CD4-positive, alpha-beta T cell treated with Interleukin-21 for 1 hour (primary cell): ENCODE data around the gene BLOC1S4.

Experiments
- DNase-seq: peaks from one replicate; pipeline ENCODE4 v3.0.0-alpha.2; 2020

Gene BLOC1S4

DNA sequence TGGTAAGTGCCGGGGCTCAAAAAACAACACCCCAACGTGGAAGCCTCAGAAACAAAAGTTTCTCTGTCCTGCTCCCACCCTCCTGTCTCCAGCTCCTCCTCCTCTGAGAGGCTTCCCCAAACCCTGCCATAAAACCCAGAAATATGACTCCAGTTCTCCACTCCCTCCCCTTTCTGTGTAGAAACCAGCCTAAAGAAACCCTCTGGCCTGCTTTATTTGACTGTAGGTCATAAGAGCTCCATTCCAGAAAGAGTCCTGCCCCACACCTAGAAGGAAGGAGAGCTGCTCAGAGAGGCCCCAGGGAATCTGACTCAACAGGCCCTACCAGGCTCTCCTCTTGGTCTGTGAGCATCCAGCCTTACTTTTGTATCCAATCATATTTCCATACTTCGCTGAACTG is 23.2 kb upstream of the BLOC1S4 start:
- DNase-seq: no peak

DNA sequence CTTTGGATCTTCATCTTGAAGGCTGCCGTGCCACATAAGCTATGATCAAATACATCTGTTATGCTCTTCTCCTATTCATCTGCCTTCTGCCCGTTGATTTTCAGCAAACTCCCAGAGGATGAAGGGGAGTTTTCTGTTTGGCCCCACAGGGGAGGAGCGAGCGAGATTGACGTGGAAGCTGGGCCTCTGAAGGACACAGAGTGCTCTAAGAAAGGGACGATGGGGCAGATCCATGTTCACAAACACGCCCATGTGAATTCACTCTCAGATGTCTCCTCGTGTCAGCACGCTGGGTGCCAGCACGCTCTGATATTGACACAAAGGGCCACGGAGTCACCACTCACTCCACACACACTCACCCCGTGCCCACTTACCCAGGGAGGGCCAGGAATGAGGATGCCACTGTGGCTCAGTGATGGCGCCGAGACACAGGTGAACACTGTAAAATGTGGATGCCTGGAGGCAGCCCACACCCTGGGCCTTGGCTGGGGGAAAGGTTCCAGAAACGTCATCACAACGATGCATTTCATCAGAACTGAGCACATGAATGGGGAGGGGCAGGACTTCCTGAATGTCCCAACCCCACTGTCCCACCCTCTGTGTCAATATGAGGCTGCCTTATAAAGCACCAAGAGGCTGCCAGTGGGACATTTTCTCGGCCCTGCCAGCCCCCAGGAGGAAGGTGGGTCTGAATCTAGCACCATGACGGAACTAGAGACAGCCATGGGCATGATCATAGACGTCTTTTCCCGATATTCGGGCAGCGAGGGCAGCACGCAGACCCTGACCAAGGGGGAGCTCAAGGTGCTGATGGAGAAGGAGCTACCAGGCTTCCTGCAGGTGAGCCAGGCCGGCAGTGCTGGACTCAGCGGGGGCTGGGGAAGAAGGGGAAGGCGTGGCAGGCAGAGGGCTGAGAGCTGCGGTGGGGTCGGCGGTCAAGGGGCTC is 22.5 kb upstream of the BLOC1S4 start, which contains the start of gene S100P:
TSS of gene S100P (plus strand) at position 648 of the 946 bp plus-strand sequence. CDS start at position 703, 55 bp downstream.
- DNase-seq: no peak

DNA sequence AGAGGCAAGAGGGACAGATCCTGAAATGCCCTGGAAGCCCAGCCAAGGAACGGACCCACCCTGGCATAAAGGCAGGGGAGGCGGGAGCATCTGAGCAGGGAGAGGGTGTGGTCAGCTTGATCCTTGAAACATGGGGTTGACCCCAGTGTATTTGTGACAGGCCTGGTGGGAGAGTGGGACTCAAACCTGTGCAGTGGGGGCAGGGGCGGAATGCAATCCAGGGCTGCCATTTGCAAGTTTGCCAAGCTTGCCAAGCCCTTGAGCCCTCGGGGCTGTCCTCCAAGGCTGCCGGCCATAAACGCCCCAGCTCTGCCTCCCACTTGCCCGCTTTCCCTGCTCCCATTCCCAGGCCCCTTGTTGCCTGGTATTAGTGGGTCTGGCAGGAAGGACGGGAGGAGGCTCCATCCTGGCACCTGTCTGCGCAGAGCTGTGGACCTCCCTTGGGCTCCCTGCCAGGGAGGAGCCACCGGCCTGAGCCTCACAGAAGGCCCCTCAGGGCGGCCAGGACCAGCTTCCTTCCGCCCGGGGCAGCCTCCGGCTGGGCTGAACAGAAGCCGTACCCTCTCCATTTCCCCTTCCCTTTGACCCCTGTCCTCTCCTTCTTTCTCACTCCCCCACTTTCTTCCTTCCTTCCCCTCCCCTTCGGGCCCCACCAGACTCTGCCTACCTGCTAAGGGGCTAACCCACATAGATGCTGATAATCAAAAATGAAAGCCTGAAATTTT is 21.6 kb upstream of the BLOC1S4 start:
- DNase-seq: peak; percentile 45

DNA sequence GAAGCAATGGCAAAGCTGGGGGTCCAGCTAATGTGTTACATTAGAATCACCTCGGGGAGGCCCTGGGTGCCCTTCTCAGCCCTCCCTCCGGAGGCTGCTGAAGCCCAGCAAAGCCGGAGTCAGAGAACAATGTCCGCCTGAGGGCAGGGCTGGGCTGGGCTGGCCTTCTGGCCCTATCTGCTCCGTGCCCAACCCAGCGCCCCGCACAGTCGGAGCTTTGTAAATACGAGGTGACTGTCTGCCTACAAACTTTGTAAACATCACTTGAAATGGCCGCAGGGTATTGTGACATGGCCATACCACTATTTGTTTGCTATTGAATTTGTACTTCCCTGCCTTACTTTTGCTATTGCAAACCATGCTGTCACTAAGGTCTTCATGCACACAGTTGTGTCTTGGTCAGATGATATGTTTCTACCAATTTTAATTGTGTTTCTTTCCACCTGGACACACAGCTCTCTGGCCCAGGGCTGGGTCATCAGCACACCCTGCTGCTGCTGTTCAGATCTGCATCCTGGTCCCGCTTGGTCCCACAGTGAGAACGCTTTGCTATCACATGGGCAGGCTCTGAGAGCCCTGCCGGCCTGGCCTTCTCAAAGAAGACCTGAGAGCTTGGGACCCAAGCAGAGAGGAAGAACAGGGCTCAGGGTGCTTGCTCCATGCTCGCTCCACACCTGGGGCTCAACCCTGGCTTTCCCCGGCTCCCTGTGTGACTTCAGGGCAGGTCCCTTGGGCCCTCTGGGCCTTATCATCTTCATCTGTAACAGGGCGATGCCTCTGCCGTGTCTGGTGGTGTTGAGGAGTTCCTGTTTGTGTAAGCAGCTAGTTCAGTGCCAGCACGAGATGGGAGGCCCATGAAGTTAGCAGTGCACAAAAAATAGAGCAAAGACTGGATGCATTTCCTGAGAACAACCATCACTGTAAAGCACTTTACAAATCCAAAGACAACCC is 20.0 kb upstream of the BLOC1S4 start:
- DNase-seq: peak; percentile 74

DNA sequence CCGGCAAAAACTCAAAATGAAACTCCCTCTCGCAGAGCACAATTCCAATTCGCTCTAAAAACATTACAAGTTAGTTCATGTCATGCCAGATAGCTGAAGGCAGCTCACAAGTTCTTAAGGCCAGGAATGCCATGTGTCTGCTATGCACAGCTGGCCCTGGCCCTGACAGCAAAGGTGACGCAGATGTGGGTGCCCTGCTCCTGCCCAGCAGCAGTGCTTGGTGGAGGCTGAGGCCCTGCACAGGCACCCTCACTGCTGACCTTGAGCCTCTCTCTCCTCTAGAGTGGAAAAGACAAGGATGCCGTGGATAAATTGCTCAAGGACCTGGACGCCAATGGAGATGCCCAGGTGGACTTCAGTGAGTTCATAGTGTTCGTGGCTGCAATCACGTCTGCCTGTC is 19.4 kb upstream of the BLOC1S4 start:
- DNase-seq: no peak

DNA sequence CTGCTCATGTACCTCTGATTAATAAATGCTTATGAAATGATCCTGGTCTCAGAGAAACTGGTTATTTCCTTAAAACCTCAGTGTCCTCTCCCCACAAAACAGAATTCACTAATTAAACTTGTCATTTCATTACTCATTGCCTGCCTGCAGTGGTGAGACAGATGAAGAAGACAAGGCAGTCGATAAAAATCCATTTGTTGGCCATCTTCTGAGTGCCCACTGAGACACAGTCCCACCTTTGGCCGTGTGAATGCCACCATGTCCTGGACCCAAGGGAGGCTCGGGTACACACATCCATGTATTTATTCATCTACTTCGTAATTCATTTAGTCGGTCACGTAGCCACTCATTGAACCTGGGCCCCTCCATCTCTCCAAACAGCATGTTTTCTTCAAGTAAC is 18.8 kb upstream of the BLOC1S4 start:
- no peak for DNase-seq

DNA sequence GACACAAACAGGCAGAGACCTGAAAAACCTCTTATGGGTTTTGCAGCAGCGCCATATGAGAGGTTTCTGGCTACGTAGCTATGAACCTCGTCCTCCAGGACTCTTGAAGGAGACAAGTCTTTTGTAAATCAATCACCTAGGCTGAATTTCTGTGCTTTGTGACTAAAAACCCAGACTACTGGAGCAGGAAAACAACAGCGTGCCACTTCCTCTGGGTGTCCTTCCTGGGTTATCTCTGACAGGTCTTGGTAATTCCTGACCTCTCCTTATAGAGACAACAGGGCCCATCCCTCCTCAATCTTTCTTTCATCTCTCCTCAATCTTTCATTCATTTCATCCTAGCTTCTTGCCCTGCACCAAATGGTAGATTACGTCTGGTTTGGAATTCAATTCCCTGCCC is 16.6 kb upstream of the BLOC1S4 start:
- no peak for DNase-seq

DNA sequence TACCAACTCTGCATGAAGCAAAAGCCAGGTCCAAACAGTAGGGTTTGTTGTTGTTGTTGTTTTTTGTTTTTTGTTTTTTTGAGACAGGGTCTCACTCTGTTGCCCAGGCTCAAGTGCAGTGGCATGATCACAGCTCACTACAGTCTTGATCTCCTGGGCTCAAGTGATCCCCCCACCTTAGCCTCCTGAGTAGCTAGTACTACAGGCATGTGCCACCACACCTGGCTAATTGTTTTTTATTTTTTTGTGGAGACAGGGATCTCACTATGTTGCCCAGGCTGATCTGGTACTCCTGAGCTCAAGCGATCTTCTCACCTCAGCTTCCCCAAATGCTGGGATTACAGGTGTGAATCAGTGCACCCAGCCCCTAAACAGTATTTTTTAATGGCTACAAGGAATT is 16.1 kb upstream of the BLOC1S4 start:
- no peak for DNase-seq

DNA sequence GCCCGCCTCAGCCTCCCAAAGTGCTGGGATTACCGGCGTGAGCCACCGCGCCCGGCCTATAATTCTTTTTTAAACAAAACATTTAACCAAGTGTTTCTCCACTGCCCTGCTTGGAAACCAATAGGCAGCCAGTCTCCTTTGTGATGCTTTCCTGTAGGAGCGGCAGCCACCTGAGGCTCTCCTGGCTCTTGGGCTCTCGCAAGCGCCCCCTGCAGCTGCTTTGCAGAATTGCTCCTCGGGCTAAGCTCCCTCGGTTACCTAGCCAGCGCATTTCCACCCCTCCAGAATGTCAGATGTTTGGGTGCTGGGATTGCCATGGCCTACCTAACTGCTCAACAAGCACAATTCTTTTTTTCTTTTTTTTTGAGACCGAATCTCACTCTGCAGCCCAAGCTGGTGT is 14.6 kb upstream of the BLOC1S4 start:
- DNase-seq: peak; percentile 55

DNA sequence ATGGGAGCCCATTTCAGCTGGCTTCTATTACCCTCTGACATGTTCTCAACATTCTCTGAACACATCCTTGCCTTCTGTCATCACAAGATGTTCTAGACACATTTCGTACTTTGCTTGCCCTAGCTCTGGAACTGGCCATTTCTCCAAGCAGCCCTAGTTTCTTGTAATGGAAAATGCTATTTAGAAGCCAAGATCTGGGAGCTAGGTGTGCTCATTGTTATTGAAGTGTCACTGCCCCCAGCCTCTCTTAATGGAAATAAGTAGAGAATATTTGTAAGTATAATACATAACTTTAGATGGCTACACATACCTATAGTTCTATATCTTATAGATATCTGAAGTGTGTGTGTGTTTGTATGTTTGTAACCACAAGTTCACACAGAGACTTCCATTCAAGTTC is 13.2 kb upstream of the BLOC1S4 start:
- DNase-seq: no peak

DNA sequence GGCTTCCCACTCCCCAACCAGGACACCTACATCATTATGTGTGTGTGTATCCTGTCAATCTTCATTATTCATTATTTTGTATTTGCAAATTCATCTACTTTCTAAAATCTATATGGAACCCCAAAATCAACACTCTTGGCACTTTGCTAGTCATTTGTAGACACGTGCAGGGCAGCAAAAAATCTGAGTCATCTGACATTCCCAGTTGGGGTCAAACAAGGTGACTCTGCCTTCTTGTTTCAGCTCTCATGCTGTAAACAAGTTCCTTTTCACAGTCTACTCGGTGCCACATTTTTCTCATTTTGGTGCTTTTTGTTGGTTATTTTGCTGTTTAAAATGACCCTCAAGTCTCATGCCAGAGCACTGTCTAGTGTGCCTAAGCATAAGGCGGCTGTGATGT is 12.2 kb upstream of the BLOC1S4 start:
- DNase-seq: no peak

DNA sequence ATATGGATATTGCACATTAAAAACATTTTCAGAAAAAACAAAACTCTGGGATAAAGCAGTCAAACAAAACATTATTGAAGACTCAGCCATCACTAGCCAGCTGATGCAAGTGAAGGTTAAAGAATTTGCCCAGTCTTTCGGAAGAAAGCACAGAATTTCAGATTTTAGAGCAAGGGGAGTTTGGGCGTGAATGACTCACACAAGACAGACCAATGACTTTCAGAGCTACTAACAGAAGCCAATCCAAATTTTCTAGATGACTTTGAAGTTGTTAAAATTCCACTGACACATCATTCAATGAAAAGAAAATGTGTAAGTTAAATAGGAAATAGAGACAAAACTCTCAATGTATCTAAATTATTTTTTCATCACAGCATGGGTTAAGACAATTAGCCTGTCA is 10.3 kb upstream of the BLOC1S4 start:
- no peak for DNase-seq

DNA sequence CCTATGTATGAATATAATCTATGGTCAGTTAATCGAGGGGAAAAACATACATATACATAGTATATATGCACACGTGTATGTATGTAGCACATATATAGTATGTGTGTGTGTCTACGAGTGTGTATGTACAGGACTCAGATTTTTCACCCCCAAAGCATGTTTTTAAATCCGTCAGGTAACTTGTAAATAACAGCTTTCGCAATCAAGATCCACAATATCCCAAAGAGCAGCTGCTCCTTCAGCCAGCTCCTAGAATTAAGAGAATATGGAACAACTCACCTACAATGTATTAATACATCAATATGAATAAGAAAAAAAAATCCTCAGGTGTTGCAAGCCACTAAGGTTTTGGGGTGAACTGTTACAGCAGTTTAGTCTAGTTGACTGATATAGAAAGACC is 9.8 kb upstream of the BLOC1S4 start:
- no peak for DNase-seq

DNA sequence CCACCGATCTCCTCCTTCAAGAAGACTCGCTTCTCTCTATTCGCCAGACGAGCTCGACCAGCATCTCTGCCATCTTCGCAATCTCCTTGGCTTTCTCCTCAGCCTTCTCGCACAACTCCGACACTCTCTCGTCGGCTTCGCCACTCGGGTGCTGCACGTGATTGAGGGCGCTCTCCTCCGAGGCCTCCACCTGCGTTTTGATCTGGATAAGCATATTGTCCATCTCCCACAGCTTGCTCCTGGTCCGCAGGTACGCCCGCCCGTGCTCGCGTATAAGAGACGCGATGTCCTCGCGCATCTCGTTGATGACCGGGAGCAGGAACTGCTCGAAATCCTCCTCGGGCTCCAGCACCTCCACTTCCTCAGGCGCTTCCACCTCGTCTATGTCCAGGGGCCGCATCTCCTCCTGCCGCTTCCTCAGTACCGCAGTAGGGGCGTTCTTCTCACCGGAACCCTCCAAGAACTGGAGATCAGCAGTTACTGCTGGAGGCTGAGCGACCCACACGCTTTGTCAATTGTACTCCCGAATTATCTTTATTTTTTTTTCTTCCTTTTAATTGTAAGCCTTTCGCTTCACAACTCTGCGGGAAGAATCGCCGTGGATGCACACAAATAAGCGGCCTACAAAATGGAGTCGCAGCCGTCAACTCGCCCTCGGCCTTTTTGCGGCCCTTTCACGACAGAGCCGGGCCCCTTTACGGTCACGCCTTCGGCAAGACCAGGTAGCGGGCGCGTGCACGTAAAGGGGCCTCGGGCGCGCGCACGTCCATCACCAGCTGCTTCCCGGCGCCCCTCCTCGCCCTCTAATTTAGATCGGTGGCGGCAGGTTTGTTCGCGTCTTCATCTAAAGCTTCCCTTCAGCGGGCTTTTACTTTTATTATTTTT is 6.5 kb upstream of the BLOC1S4 start, which contains the start of gene MRFAP1L1:
TSS of gene MRFAP1L1 (minus strand) at position 636 of the 885 bp plus-strand sequence. CDS start at position 400, 236 bp downstream.
- DNase-seq: peak; percentile 97

DNA sequence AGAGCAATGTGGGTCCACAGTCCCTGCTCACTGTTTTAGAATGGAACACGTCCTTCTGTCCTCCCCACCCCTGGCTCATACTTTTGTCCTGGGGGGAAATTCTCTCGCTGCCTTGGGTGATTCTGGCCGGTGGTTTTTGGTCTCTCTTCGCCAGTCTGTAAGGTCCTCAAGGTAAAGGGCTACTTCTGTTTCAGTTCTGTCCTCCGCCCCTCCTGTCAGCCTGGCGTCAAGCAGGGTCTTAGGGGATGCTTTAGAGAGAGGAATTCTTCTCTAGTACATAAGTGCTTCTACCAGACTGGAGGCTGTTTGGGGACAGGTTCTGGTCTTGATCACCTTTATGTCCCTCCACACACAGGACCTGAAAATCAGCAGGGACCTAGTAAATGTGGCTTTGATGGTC is 5.7 kb upstream of the BLOC1S4 start:
- no peak for DNase-seq

DNA sequence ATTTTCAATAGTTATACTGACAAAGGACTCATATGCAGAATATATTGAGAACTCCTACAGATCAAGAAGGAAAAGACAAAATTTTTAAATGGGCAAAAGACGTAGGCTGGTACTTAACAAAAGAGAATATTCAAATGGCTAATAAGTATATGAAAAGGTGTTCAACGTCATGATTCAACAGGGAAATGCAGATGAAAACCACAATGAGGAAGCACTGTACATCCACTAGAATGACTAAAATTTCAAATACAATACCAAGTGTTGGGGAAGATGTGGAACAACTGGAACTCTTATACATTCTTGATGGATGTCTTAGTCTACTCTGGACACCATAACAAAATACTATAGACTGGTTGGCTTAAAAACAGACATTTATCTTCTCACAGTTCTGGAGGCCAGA is 5.0 kb upstream of the BLOC1S4 start:
- DNase-seq: no peak

DNA sequence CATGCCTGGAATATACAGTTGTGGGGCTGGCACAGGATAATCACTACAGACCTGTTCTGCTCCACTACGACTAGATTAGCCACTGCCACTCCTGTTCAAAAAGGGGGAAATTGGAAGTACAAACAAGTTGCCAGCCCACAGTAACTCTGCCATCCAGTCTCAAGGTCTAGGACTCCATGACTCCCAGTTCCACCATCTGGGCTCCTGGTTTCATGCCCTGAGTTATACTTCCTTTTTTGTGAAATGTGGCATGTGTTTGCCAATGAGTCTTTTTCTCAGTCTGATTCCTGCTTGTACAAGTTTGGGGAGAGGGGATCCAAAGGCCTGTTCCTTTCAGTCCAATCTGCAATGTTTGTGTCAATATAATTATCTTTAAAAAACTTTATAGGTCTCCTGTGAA is 1.0 kb upstream of the BLOC1S4 start:
- DNase-seq: no peak

DNA sequence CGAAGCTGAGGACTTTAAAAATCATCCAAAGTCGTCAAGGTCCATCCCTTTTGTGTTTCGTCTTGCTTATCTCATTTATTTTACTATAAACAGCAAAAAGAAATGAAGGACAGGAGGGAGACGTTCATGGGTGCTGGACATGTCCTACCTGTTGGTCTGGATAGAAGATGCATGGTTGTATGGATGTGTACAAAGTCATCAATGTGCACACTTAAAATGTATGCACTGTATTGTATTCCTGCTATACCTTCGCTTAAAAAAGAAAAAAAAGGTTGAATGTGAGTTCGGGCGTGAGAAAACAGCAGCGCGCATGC is 313 bp upstream of the BLOC1S4 start:
- DNase-seq: no peak

DNA sequence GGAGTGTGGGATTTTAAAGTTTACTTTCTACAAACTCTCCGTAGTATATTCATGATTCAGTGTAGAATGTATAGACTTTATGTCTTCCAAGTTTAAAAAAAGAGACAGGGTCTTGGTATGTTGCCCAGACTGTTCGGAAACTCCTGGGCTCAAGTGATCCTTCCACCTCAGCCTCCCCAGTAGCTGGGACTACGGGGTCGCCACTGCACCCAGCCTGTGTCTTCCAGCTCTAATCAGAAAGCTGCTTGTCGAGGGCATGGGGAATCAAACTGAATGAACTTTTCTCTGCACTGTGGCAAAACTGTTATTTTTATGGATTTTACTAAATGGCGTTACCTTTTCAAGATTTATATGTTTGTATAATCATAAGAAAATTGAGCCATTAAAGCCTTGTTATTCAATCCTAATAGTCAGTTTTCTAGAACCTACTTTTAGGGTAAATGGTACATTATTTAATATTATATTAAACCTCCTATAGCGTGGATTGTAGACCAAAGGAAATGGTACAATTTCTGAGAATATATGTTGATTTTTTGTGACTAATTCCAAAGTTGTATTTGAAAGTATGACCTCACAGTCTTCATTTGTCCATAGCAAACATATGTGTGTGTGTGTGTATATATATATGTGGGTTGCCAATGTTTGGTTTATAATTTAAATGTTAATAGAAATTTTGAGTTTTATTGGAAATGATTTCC is 1.1 kb downstream of the BLOC1S4 start:
- DNase-seq: no peak

DNA sequence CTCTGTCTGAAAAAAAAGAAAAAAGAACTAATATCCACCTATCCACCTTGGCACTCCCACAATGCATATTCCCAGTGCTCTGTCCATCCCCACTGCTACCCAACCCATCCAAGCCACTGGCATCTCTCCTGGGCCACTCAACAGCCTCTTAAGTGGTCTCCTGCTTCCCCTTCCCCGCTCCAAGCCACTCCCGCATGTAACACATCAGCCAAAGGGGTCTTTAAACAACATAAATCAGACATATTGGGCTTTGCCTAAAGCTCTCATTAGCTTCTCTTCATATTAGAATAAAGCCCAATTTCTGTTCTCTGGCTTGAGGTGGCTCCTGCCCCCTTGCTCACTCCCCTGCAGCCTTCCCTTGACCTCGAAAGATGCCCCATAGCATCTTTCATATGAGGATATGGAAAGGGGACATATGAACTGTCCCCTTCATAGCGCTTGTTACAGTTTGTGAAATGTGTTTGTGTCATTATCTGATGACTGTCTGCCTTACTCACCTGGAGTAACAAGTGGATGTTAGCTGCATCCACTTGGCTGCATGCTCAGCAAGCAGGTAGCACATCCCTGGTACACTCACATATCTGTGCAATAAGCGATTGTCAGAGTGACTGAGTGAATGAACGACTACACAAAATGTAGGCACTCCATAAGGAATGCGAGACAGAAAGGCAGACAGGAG is 3.1 kb downstream of the BLOC1S4 start:
- DNase-seq: no peak
